T47D (cell line): ENCODE data around the gene CCDC3.
A peak's percentile ranks its signal among the peaks of the same experiment; 100 is the strongest.

Source experiments
- DNase-seq, 2 experiments: peaks; one replicate each; pipeline versions ENCODE4 v3.0.0 to v3.0.0-alpha.2; 2011 to 2012; ENCODE audit warnings: low read depth in 1 of 2, low spot score in 1 of 2
- JUND ChIP-seq: IDR thresholded peaks from 2 replicates; pipeline ENCODE4 v1.6.1; 2012; ENCODE audit warnings: low read depth
- in situ Hi-C: cut with HindIII; loops from 2 replicates; pipeline ENCODE4 v1.10.0; 2016; ENCODE audit warnings: low sequenced_read_pairs, low pct_unique_long_range_greater_than_20kb

The CCDC3 gene

GRCh38 chr10:12907656-12908055, 93.9 kb downstream of the CCDC3 start:
- in situ Hi-C loops, result no loop called here
- no peak for TF ChIP-seq JUND
- no peak for DNase-seq

- in situ Hi-C loops, result no loop called here
- TF ChIP-seq JUND, result no peak
- no peak for DNase-seq
Measured at GRCh38 chr10:12906051-12906541, 95.4 kb downstream of the CCDC3 start.

- no peak for TF ChIP-seq JUND
- in situ Hi-C loops, result no loop called here
- no peak for DNase-seq
Measured at GRCh38 chr10:12905067-12905466, 96.4 kb downstream of the CCDC3 start.

GRCh38 chr10:12902851-12903358, 98.6 kb downstream of the CCDC3 start:
- in situ Hi-C loops, result no loop called here
- no peak for DNase-seq
- TF ChIP-seq JUND, result no peak

GRCh38 chr10:12902135-12902572, 99.4 kb downstream of the CCDC3 start:
- DNase-seq, result peak; percentile 76 to 77
- no peak for TF ChIP-seq JUND
- in situ Hi-C loops, result no loop called here

GRCh38 chr10:12899546-12899945, 102.0 kb downstream of the CCDC3 start:
- no peak for TF ChIP-seq JUND
- no peak for DNase-seq
- in situ Hi-C loops, result no loop called here

- in situ Hi-C loops, result no loop called here
- no peak for DNase-seq
- TF ChIP-seq JUND, result no peak
Measured at GRCh38 chr10:12898271-12898670, 103.2 kb downstream of the CCDC3 start.

- DNase-seq, result no peak
- no peak for TF ChIP-seq JUND
- in situ Hi-C loops, result no loop called here
Measured at GRCh38 chr10:12897278-12897677, 104.2 kb downstream of the CCDC3 start.

GRCh38 chr10:12896251-12896650, 105.3 kb downstream of the CCDC3 start:
- in situ Hi-C loops, result no loop called here
- TF ChIP-seq JUND, result no peak
- DNase-seq, result no peak

GRCh38 chr10:12892924-12893323, 108.6 kb downstream of the CCDC3 start:
- no peak for TF ChIP-seq JUND
- no peak for DNase-seq
- in situ Hi-C loops, result no loop called here

GRCh38 chr10:12890958-12891357, 110.6 kb downstream of the CCDC3 start:
- no peak for TF ChIP-seq JUND
- DNase-seq, result no peak
- in situ Hi-C loops, result no loop called here

- in situ Hi-C loops, result no loop called here
- DNase-seq, result no peak
- TF ChIP-seq JUND, result no peak
Measured at GRCh38 chr10:12888470-12888869, 113.0 kb downstream of the CCDC3 start.

GRCh38 chr10:12887780-12888179, 113.7 kb downstream of the CCDC3 start:
- no peak for TF ChIP-seq JUND
- DNase-seq, result no peak
- in situ Hi-C loops, result no loop called here

GRCh38 chr10:12884851-12885250, 116.7 kb downstream of the CCDC3 start:
- DNase-seq, result no peak
- no peak for TF ChIP-seq JUND
- in situ Hi-C loops, result no loop called here
